Stimulated activated CD4-positive, alpha-beta T cell treated with anti-CD3 and anti-CD28 coated beads, Interleukin-4, amount 100 ng/mL, for 1 hour (primary cell): Measurements from ENCODE around the gene ZSCAN21.

Experiments used
- DNase-seq: peaks from one replicate; pipeline ENCODE4 v3.0.0-alpha.2; 2020

ZSCAN21 gene

GRCh38 chr7:100029596-100029995, 20.0 kb upstream of the ZSCAN21 start:
- no peak for DNase-seq

DNA sequence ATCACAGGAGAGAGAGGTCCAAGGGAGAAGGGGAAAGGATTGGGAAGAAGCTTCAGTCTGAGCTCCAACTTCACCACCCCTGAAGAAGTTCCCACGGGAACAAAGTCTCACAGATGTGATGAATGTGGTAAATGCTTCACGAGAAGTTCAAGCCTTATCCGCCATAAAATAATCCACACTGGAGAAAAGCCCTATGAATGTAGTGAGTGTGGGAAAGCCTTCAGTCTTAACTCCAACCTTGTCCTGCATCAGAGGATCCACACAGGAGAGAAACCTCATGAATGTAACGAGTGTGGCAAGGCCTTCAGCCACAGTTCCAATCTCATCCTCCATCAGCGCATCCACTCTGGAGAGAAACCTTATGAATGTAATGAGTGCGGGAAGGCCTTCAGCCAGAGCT, 16.0 kb upstream of the ZSCAN21 start:
- DNase-seq, result no peak

GRCh38 chr7:100034871-100035510, 14.6 kb upstream of the ZSCAN21 start:
- no peak for DNase-seq

DNA sequence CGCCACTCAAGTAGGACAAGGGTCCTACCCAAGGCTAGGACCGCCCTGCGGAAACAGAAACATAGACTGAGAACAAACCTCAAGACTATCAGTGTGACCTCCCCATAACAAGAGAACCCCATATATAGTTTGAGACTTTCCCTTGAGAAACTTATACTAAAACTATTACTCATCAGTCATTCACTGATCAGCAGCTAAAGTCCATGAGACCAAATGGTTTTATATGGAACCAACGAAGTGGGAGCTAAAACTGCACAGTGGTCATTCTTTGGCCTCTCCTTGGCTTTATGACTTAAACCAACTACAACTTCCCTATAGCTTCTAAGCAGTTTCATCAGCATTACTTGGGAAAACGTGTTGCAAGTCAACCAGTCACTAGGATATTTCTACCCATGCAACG, 13.7 kb upstream of the ZSCAN21 start:
- DNase-seq, result no peak

DNA sequence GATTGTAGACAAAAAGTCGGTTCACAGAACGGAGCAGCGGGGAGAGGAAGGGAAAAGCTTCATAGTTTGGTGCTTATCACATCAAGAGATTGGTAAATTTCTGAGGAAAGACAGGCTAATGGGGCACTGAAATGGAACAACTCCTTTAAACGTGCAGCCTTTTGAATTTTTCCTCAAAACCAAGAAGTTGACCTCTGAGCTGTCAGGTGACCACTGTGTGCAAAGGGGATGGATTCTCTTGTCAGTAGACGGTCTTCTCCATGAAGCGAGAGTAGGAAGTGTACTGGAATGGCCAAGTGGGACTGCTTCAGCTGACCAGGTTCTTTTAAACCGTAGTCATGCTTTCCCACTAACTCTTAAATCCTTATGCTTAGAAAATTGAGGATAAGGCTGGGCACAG, 11.2 kb upstream of the ZSCAN21 start:
- no peak for DNase-seq

DNA sequence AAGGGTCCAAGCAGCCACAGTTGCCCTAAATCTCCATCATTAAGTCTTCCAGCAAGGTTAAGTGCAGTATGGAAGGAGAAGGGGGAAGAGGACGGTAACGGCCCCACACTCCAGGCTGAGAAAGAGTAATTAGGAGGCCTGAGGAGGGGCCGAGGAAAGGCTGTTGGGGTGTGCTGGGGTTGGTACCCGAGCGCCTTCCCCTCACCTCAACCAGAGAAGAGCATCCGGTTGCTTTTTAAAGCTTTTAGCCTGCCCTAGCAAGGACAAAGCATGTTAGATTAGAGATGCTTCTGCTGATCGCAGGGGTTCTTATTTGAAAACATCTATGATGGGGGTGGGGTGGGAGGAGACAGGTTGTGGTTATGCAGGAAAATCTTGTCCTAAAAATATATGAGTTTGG, 9.0 kb upstream of the ZSCAN21 start:
- DNase-seq, result no peak

DNA sequence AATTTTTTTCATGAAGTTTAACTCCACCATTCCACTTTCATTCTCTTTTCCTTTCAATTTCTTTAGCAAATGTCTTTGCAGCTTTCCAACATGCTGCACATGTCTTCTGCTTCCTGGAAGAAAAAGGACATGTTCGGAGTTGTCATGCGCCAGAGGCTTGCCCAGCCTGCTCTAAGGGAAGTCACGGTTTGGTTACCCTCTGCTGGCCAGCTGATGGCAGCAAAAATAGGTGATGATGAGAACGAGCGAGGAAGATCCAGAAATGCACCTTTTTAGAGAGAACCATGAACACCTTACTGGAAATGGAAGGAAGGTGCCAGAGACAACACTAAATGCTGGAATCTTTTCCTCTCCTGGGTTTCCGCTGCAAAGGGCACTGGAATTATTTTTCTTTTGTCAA, 4.9 kb upstream of the ZSCAN21 start:
- DNase-seq, result no peak

- DNase-seq, result no peak
Measured at GRCh38 chr7:100048680-100049079, 894 bp upstream of the ZSCAN21 start.

- no peak for DNase-seq
Measured at GRCh38 chr7:100051611-100052010, 2.0 kb downstream of the ZSCAN21 start.

DNA sequence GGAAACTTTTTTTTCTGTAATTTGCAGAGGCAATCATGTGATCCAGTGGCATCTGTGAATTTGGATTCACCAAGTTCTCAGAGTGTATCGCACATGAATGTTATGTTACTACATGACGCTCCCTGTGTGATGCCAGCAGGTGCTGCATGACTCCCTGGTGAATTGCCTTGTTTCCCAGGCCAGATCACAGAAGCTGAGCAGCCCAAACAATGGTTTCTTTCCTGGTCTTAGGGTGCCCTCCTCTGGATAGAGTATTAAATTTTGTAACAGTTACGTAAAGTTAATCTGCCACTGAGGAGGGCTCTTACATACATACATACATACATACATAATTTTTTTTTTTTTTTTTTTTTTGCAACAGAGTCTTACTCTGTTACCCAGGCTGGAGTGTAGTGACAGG, 3.6 kb downstream of the ZSCAN21 start:
- no peak for DNase-seq

- no peak for DNase-seq
Measured at GRCh38 chr7:100057006-100057405, 7.4 kb downstream of the ZSCAN21 start.

- DNase-seq, result no peak
Measured at GRCh38 chr7:100059251-100059739, 9.7 kb downstream of the ZSCAN21 start.

GRCh38 chr7:100061518-100062193, 12.1 kb downstream of the ZSCAN21 start:
- no peak for DNase-seq

- DNase-seq, result no peak
Measured at GRCh38 chr7:100063376-100063775, 13.8 kb downstream of the ZSCAN21 start.

DNA sequence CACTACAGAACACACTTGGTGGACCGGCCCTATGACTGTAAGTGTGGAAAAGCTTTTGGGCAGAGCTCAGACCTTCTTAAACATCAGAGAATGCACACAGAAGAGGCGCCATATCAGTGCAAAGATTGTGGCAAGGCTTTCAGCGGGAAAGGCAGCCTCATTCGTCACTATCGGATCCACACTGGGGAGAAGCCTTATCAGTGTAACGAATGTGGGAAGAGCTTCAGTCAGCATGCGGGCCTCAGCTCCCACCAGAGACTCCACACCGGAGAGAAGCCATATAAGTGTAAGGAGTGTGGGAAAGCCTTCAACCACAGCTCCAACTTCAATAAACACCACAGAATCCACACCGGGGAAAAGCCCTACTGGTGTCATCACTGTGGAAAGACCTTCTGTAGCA, 14.6 kb downstream of the ZSCAN21 start:
- no peak for DNase-seq

- no peak for DNase-seq
Measured at GRCh38 chr7:100065452-100066186, 16.0 kb downstream of the ZSCAN21 start.

DNA sequence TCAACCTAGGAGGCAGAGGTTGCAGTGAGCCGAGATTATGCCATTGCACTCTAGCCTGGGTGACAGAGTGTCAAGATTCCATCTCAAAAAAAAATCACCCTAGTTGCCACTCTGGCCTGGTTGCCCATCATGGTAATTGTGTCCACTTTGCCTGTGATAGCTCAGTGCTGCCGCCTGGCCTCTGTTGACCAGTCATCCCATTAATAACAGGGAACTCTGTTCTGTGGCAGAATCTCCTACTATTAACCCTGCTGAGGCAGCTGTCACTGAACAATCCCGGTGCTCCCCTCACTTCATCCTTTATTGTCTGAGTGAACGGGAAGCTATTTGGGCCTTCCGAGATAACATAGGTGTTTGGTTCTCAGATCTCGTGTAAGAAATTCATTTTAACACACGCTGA, 17.4 kb downstream of the ZSCAN21 start:
- no peak for DNase-seq

- no peak for DNase-seq
Measured at GRCh38 chr7:100069991-100070390, 20.4 kb downstream of the ZSCAN21 start.

DNA sequence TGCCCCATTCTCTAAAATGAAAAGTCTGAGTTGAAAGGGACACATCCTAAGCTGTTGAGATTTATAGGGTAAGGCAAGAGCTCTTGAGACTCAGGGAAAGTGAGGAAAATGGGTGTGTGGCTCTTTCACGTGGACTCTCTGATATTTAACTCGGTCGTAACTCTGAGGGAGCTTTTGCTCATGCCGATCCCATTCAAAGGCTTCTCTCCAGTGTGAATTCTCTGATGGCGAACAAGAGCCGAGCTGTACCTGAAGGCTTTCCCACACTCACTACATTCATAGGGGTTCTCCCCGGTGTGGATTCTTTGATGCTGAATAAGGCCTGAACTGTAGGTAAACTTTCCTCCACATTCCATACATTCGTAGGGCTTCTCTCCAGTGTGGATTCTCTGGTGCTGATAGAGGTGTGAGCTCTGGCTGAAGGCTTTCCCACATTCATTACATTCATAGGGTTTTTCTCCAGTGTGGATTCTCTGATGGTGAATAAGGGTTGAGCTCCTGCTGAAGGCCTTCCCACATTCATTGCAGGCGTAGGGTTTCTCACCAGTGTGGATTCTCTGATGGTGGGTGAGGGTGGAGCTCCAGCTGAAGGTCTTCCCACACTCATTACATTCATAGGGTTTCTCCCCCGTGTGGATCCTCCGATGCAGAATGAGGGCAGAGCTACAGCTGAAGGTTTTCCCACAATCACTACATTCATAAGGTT, 21.6 kb downstream of the ZSCAN21 start:
- no peak for DNase-seq

DNA sequence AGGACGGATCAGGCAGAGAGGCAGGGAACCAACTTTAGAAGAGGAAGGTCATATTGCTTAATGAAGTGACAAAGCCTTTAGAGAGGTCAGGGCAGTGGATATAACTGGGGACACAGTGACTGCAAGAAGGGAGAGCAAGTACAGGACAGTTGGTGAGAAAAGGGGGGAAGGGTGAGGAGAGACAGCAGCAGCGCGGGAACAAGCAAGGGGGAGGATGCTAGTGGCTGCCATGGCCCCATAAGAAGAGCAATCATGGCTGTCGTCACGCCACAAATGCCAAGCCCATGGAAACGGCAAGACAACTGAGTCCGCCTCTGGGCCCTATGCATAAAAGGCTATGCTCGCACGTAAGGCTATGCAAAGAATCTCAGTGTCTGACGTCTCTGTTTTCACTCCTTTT, 22.9 kb downstream of the ZSCAN21 start:
- no peak for DNase-seq

DNA sequence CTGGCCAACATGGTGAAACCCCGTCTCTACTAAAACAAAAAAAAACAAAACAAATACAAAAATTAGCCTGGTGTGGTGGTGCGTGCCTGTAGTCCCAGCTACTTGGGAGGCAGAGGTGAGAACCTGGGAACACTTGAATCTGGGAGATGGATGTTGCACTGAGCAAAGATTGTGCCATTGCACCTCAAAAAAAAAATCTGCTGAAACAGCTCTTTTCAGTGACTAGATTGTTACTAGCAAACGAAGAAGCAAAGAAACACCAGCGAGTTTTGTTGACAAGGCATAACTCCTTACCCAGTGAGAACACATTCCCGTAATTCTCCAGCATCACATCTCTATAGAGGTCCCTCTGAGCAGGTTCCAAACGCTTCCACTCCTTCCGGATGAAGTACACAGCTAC, 25.3 kb downstream of the ZSCAN21 start:
- DNase-seq, result no peak

- no peak for DNase-seq
Measured at GRCh38 chr7:100075418-100075817, 25.8 kb downstream of the ZSCAN21 start.

- DNase-seq, result no peak
Measured at GRCh38 chr7:100077205-100077604, 27.6 kb downstream of the ZSCAN21 start.
